Endothelial cell of umbilical vein (primary cell): ENCODE data around the gene C13orf46.

Source experiments
- CTCF ChIP-seq, 2 donors: IDR thresholded peaks; 1 replicate in 1 of 2; 2 replicates in 1 of 2; pipeline ENCODE4 v1.5.1; 2011; ENCODE audit warnings: low read length in 2 of 2, mild to moderate bottlenecking in 2 of 2, moderate library complexity in 2 of 2, control low read depth in 1 of 2, inconsistent platforms in 1 of 2, low read depth in 1 of 2; ENCODE audit not compliant: insufficient read depth in 1 of 2; ENCODE audit errors: extremely low read depth in 1 of 2
- POLR2A ChIP-seq: IDR thresholded peaks from 2 replicates; pipeline ENCODE4 v1.6.1; 2012; ENCODE audit warnings: low read depth, mild to moderate bottlenecking, control low read depth, low read length
- POLR2AphosphoS5 ChIP-seq: IDR thresholded peaks from 2 replicates; pipeline ENCODE4 v1.6.1; 2012; ENCODE audit warnings: low read depth, mild to moderate bottlenecking, control low read depth, low read length, moderate library complexity; ENCODE audit not compliant: insufficient read depth

- no peak for TF ChIP-seq CTCF (IDR thresholded peaks at IDR 0.05; ENCODE audit: extremely low read depth in 1 of 2, insufficient read depth in 1 of 2, low read depth in 1 of 2, low read length in 2 of 2)
- no peak for TF ChIP-seq POLR2A
- no peak for TF ChIP-seq POLR2AphosphoS5
Measured at GRCh38 chr13:113903912-113904311, 70.0 kb downstream of the C13orf46 start.
